HG02571 (cell line): ENCODE results near the gene LSM14B.
A peak's percentile ranks its signal among the peaks of the same experiment; 100 is the strongest.
"Not testable (repeated sequence)": the region's sequence is repeated elsewhere in the genome, so short reads cannot be mapped to it uniquely, and the experiment has no call there.

Source experiments
- ATAC-seq: cut with Tn5 transposase; IDR thresholded peaks from one replicate; pipeline ENCODE4 v1.9.1; 2021; ENCODE audit warnings: mild to moderate bottlenecking, moderate library complexity; ENCODE audit not compliant: unreplicated experiment

The LSM14B gene

GRCh38 chr20:62121776-62122653 lies at the start of gene LSM14B:
TSS of gene LSM14B (plus strand) at chr20:62122475. CDS start at chr20:62122667, 192 bp downstream.
- ATAC-seq, result peak; percentile 71

- no peak for ATAC-seq
Measured at GRCh38 chr20:62073323-62073722, 49.0 kb upstream of the LSM14B start.

- ATAC-seq, result no peak
Measured at GRCh38 chr20:62079166-62079565, 43.1 kb upstream of the LSM14B start.

GRCh38 chr20:62080249-62080990 lies 41.9 kb upstream of the LSM14B start:
- ATAC-seq, result no peak

GRCh38 chr20:62083312-62083711 lies 39.0 kb upstream of the LSM14B start:
- no peak for ATAC-seq

- ATAC-seq, result not testable (repeated sequence)
Measured at GRCh38 chr20:62084224-62084623, 38.1 kb upstream of the LSM14B start.

- no peak for ATAC-seq
Measured at GRCh38 chr20:62085206-62085605, 37.1 kb upstream of the LSM14B start.

GRCh38 chr20:62087227-62087626 lies 35.0 kb upstream of the LSM14B start:
- ATAC-seq, result no peak

- ATAC-seq, result no peak
Measured at GRCh38 chr20:62087632-62088031, 34.6 kb upstream of the LSM14B start.

GRCh38 chr20:62088258-62089127 lies 33.8 kb upstream of the LSM14B start:
- no peak for ATAC-seq

- ATAC-seq, result no peak
Measured at GRCh38 chr20:62089393-62089792, 32.9 kb upstream of the LSM14B start.

- no peak for ATAC-seq
Measured at GRCh38 chr20:62096421-62097380, 25.6 kb upstream of the LSM14B start.

- ATAC-seq, result no peak
Measured at GRCh38 chr20:62097881-62098407, 24.3 kb upstream of the LSM14B start.

GRCh38 chr20:62101078-62101477 lies 21.2 kb upstream of the LSM14B start:
- ATAC-seq, result no peak

- no peak for ATAC-seq
Measured at GRCh38 chr20:62103508-62104233, 18.6 kb upstream of the LSM14B start.

GRCh38 chr20:62104234-62104789 lies 18.0 kb upstream of the LSM14B start:
- no peak for ATAC-seq

GRCh38 chr20:62104791-62105345 lies 17.4 kb upstream of the LSM14B start:
- ATAC-seq, result no peak

GRCh38 chr20:62105592-62105991 lies 16.7 kb upstream of the LSM14B start:
- no peak for ATAC-seq
